Hematopoietic multipotent progenitor cell treated with erythropoietin and hydrocortisone succinate and interleukin-3 and kit ligand, for 15 days (in vitro differentiated cells): ENCODE results near the gene SLC45A1.
"Not testable (repeated sequence)": the region's sequence is repeated elsewhere in the genome, so short reads cannot be mapped to it uniquely, and the experiment has no call there.

Experiments used
- DNase-seq: peaks from one replicate; pipeline ENCODE4 v3.0.0-alpha.2; 2015; ENCODE audit warnings: low spot score

Gene SLC45A1

GRCh38 chr1:8367571-8368194, 49.8 kb downstream of the SLC45A1 start:
- DNase-seq, result no peak

- DNase-seq, result no peak
Observed at GRCh38 chr1:8368956-8369639, 51.2 kb downstream of the SLC45A1 start.

- DNase-seq, result no peak
Observed at GRCh38 chr1:8370046-8370881, 52.4 kb downstream of the SLC45A1 start.

GRCh38 chr1:8370905-8371315, 53.0 kb downstream of the SLC45A1 start:
- no peak for DNase-seq

- no peak for DNase-seq
Observed at GRCh38 chr1:8371372-8371991, 53.6 kb downstream of the SLC45A1 start.

GRCh38 chr1:8373125-8373524, 55.2 kb downstream of the SLC45A1 start:
- no peak for DNase-seq

GRCh38 chr1:8373581-8374241, 55.8 kb downstream of the SLC45A1 start:
- no peak for DNase-seq

- no peak for DNase-seq
Observed at GRCh38 chr1:8374356-8374755, 56.4 kb downstream of the SLC45A1 start.

- peak; percentile 10 for DNase-seq
Observed at GRCh38 chr1:8374812-8375211, 56.9 kb downstream of the SLC45A1 start.

- DNase-seq, result no peak
Observed at GRCh38 chr1:8376358-8376840, 58.5 kb downstream of the SLC45A1 start.

- no peak for DNase-seq
Observed at GRCh38 chr1:8377271-8377981, 59.5 kb downstream of the SLC45A1 start.

- no peak for DNase-seq
Observed at GRCh38 chr1:8378178-8378577, 60.3 kb downstream of the SLC45A1 start.

- DNase-seq, result no peak
Observed at GRCh38 chr1:8378981-8379470, 61.1 kb downstream of the SLC45A1 start.

- no peak for DNase-seq
Observed at GRCh38 chr1:8379513-8380186, 61.7 kb downstream of the SLC45A1 start.

- DNase-seq, result not testable (repeated sequence)
Observed at GRCh38 chr1:8380310-8380709, 62.4 kb downstream of the SLC45A1 start.

- DNase-seq, result no peak
Observed at GRCh38 chr1:8381618-8382017, 63.7 kb downstream of the SLC45A1 start.

- DNase-seq, result no peak
Observed at GRCh38 chr1:8382051-8382505, 64.2 kb downstream of the SLC45A1 start.

GRCh38 chr1:8382608-8383505, 64.9 kb downstream of the SLC45A1 start:
- no peak for DNase-seq

GRCh38 chr1:8384088-8384487, 66.2 kb downstream of the SLC45A1 start:
- DNase-seq, result no peak
